ENCODE results near the gene ADH1B. TPM values are rescaled to one million over a fixed set of nuclear protein-coding genes. Genes with fewer than 3 reads are reported as not detected.

ADH1B gene
- not detected in 2 replicates for total RNA-seq (2011; cell fraction: chromatin; rRNA removed; ENCODE audit: low replicate concordance)
- total RNA-seq (2011; cell fraction: nucleolus; rRNA removed) = not detected in 2 replicates
- total RNA-seq (2011; cell fraction: nucleoplasm; rRNA removed) = not detected in 2 replicates
- total RNA-seq (2014; rRNA removed) = not detected in 2 replicates
- total RNA-seq (2014; rRNA removed; fragmentation: Illumina TruSeq; extraction: Trizol) = not detected in 2 replicates
- not detected in 2 replicates for total RNA-seq (2015; rRNA removed; fragmentation: Illumina TruSeq; extraction: Trizol)
- 0.71 and 1.0 TPM in 2 replicates for total RNA-seq (2021)
- polyA plus RNA-seq (2011; rRNA removed) = not detected in 2 replicates
- polyA plus RNA-seq (2011; cell fraction: cytosol; rRNA removed) = not detected in 2 replicates
- not detected in 2 replicates for polyA plus RNA-seq (2011; cell fraction: nucleus; rRNA removed)
- not detected in 2 replicates for polyA plus RNA-seq (2012)
- not detected in 2 replicates for polyA plus RNA-seq (2014; fragmentation: Illumina TruSeq; extraction: Trizol)
- polyA plus RNA-seq (2014; fragmentation: Nextera tagmentation; extraction: Ambion mirVana) = not detected
- polyA plus RNA-seq (2014; rRNA removed) = not detected in 2 replicates
- not detected in 2 replicates for polyA minus RNA-seq (2011; rRNA and poly(A)+ RNA removed)
- not detected in 2 replicates for polyA minus RNA-seq (2011; cell fraction: cytosol; rRNA and poly(A)+ RNA removed)
- polyA minus RNA-seq (2011; cell fraction: nucleus; rRNA and poly(A)+ RNA removed) = not detected in 2 replicates
- not detected for Bru-seq, nascent RNA
- not detected for BruChase-seq, experiment 1, labeled RNA remaining after a 2-hour chase
- BruChase-seq, experiment 2, labeled RNA remaining after a 6-hour chase = not detected
- long read RNA-seq, experiment 1 = 0 reads
- long read RNA-seq, experiment 2 = 0 reads
- long read RNA-seq, experiment 3 = 0 reads

- H3K36me3 ChIP-seq (ENCODE audit: control insufficient read depth, insufficient read depth, low read length) = no peaks in the 10 kb centered on the region
- H3K4me2 ChIP-seq (ENCODE audit: insufficient read depth, low read length) = no peak within 1 kb of the TSS
- ChIA-PET CTCF (ENCODE audit: low intra/inter-chr PET ratio) (no interaction called here), POLR2A (no interaction called here)
- in situ Hi-C loops (cut with MboI) (no loop called here), intact Hi-C loops (cut with micrococcal nuclease) (no loop called here)
- no peak within 1 kb of the TSS for H3K27ac ChIP-seq (ENCODE audit: extremely low read depth, low read depth, low read length)
- no peaks in the 10 kb centered on the region for H4K20me1 ChIP-seq (replicated peaks; ENCODE audit: control insufficient read depth, insufficient read depth, low read length)
- no TSS peak for BruUV-seq (replicated peaks)
- under 1% methylated on average over 8 of the region's 8 CpGs for WGBS (ENCODE audit: insufficient coverage, low coverage, missing lambda C conversion rate)
- no peaks in the 10 kb centered on the region for H3K9me1 ChIP-seq (ENCODE audit: control insufficient read depth, insufficient read depth, low read length)
- FAIRE-seq (no peak), ATAC-seq (no peak), DNase-seq (ENCODE audit: extremely low read depth in 1 of 4, low spot score in 3 of 4) (no peak)
- no peaks in the 10 kb centered on the region for H3K4me1 ChIP-seq (replicated peaks in 1 of 2; ENCODE audit: control insufficient read depth in 2 of 2, insufficient read depth in 2 of 2, low read length in 2 of 2)
- no peaks in the 10 kb centered on the region for H3K79me2 ChIP-seq (ENCODE audit: control insufficient read depth, insufficient read depth, low read length)
- TF ChIP-seq ZNF696 (CRISPR knock-in tag; conservative IDR thresholded peaks at IDR 0.05) (no peak), PATZ1 (CRISPR knock-in tag; IDR thresholded peaks at IDR 0.05; ENCODE audit: borderline replicate concordance) (no peak), ZNF444 (CRISPR knock-in tag; IDR thresholded peaks at IDR 0.05) (no peak), TFAP4 (CRISPR knock-in tag; IDR thresholded peaks at IDR 0.05; ENCODE audit: borderline replicate concordance) (no peak), ZBTB7A (IDR thresholded peaks at IDR 0.05; ENCODE audit: borderline replicate concordance, control insufficient read depth, low read depth, low read length) (no peak), HOMEZ (CRISPR knock-in tag; IDR thresholded peaks at IDR 0.05) (no peak)
- H2AFZ ChIP-seq (ENCODE audit: low read depth, low read length) = no peak within 1 kb of the TSS
- H3K27me3 ChIP-seq (ENCODE audit: control insufficient read depth in 2 of 2, insufficient read depth in 2 of 2, low read length in 2 of 2) = no peaks in the 10 kb centered on the region
- H3K9ac ChIP-seq (ENCODE audit: insufficient read depth in 1 of 2, low read depth in 2 of 2, low read length in 2 of 2) = no peak within 1 kb of the TSS
- H3K4me3 ChIP-seq = no peak within 1 kb of the TSS
- no peaks in the 10 kb centered on the region for H3K9me3 ChIP-seq (replicated peaks; ENCODE audit: control insufficient read depth, insufficient read depth, low read depth, low read length)
These were observed at the start of gene ADH1B for GRCh38 chr4:99321241-99322191. TSS of gene ADH1B (minus strand) at chr4:99321401. CDS start at chr4:99321331, 70 bp downstream.

Measured in K562 (cell line).